ENCODE measurements around the gene CFAP43. TPM values are rescaled to one million over a fixed set of nuclear protein-coding genes. Genes with fewer than 3 reads are reported as not detected.

CFAP43 gene
- total and polyA plus RNA-seq, 9 of the 15 experiments (the other 6 are each of a cell fraction or from before 2014, with no cell fraction given): 0.07 to 0.86 (median 0.11) TPM; not detected in 1

GRCh38 chr10:104231784-104232612 is at the start of gene CFAP43 (continued):
- TF ChIP-seq RERE (CRISPR knock-in tag; IDR thresholded peaks at IDR 0.05; ENCODE audit: borderline replicate concordance) (no peak), GABPB1 (CRISPR knock-in tag; IDR thresholded peaks at IDR 0.05) (peak; percentile 47; the same call in 1 of the 2 replicates), PHB (CRISPR knock-in tag; IDR thresholded peaks at IDR 0.05) (no peak), CLOCK (CRISPR knock-in tag; IDR thresholded peaks at IDR 0.05; ENCODE audit: borderline replicate concordance) (no peak), PBX2 (CRISPR knock-in tag; IDR thresholded peaks at IDR 0.05; ENCODE audit: low read depth) (no peak), PBX2 (tag; conservative IDR thresholded peaks at IDR 0.05; ENCODE audit: low read depth) (no peak), ZNF57 (CRISPR knock-in tag; IDR thresholded peaks at IDR 0.05) (no peak), ZNF3 (CRISPR knock-in tag; IDR thresholded peaks at IDR 0.05) (no peak), HES1 (IDR thresholded peaks at IDR 0.05; ENCODE audit: low read depth) (no peak), ZNF232 (CRISPR knock-in tag; IDR thresholded peaks at IDR 0.05) (no peak), TBP (optimal IDR thresholded peaks at IDR 0.05; ENCODE audit: low read depth, low read length) (no peak), RFX7 (CRISPR knock-in tag; IDR thresholded peaks at IDR 0.05) (no peak), ZBTB7A (IDR thresholded peaks at IDR 0.05; ENCODE audit: borderline replicate concordance, control insufficient read depth, low read depth, low read length) (no peak; the same call in 1 of the 2 replicates), SAFB2 (IDR thresholded peaks at IDR 0.05; ENCODE audit: borderline replicate concordance, low read depth, low read length, severe bottlenecking) (no peak)
